H1 (cell line): ENCODE measurements around the gene TENT4A. TPM values are rescaled to one million over a fixed set of nuclear protein-coding genes. Genes with fewer than 3 reads are reported as not detected.
A peak's percentile ranks its signal among the peaks of the same experiment; 100 is the strongest.

ENCODE experiments used
- CTCF ChIA-PET: fragments of 300-600 bp; sonication (Branson Sonifier 250); formaldehyde crosslinking; loops from one replicate; lab custom pipeline; 2021; ENCODE audit not compliant: partially characterized antibody; lab: Charles Lee
- POLR2A ChIA-PET: fragments of 300-600 bp; sonication (Branson Sonifier 250); formaldehyde crosslinking; loops from one replicate; lab custom pipeline; 2021; ENCODE audit warnings: inconsistent platforms; ENCODE audit not compliant: partially characterized antibody; lab: Charles Lee
- DNase-seq, 2 experiments: peaks; one replicate each; pipeline versions ENCODE4 v3.0.0 to v3.0.0-alpha.2; 2010 to 2022; ENCODE audit warnings: low spot score in 2 of 2, low read depth in 1 of 2, mixed read lengths in 1 of 2
- FAIRE-seq: peaks from 2 replicates; lab custom pipeline; 2011; peaks lifted over from hg19 to GRCh38; lab: Jason Lieb, UNC
- H2AFZ ChIP-seq: 2 replicates; pipeline ENCODE4 v1.8.1; 2012; ENCODE audit warnings: low read length, inconsistent platforms
- H2AK5ac ChIP-seq: 2 replicates; pipeline ENCODE4 v1.6.1; 2013; ENCODE audit warnings: low read depth, low read length
- H2BK120ac ChIP-seq: replicated peaks from 2 replicates; pipeline ENCODE3; 2013; ENCODE audit warnings: low read depth, low read length, inconsistent platforms
- H2BK12ac ChIP-seq: 2 replicates; pipeline ENCODE4 v1.6.1; 2013; ENCODE audit warnings: low read depth, low read length
- H2BK15ac ChIP-seq: 2 replicates; pipeline ENCODE4 v1.6.1; 2013; ENCODE audit warnings: low read length
- H2BK20ac ChIP-seq: 2 replicates; pipeline ENCODE4 v1.6.1; 2013; ENCODE audit warnings: low read length
- H2BK5ac ChIP-seq: 2 replicates; pipeline ENCODE4 v1.6.1; 2013; ENCODE audit warnings: low read depth, low read length
- H3K14ac ChIP-seq: 2 replicates; pipeline ENCODE4 v1.6.1; 2013; ENCODE audit warnings: inconsistent platforms; ENCODE audit not compliant: insufficient read length
- H3K18ac ChIP-seq: 2 replicates; pipeline ENCODE4 v1.6.1; 2013; ENCODE audit warnings: low read length; ENCODE audit errors: extremely low read depth
- H3K23ac ChIP-seq: 2 replicates; pipeline ENCODE4 v1.6.1; 2013; ENCODE audit warnings: inconsistent platforms; ENCODE audit not compliant: insufficient read length
- H3K23me2 ChIP-seq: 2 replicates; pipeline ENCODE4 v1.6.1; 2013; ENCODE audit warnings: low read depth, low read length
- H3K27ac ChIP-seq: 2 replicates; pipeline ENCODE4 v1.6.1; 2011; ENCODE audit warnings: low read depth, low read length, inconsistent platforms
- H3K27me3 ChIP-seq, 4 experiments: replicated peaks in 1 of 4; 1 replicate in 1 of 4; 2 replicates in 3 of 4; pipeline versions ENCODE4 v1.6.1 to v1.8.1; 2011 to 2013; ENCODE audit warnings: low read length in 3 of 4, mild to moderate bottlenecking in 3 of 4, inconsistent platforms in 2 of 4, mixed read lengths in 2 of 4, moderate library complexity in 1 of 4; ENCODE audit not compliant: control insufficient read depth in 3 of 4, insufficient read depth in 3 of 4; ENCODE audit errors: extremely low read depth in 1 of 4
- H3K36me3 ChIP-seq, 4 experiments: 2 replicates each; pipeline versions ENCODE4 v1.6.1 to v1.8.1; 2011 to 2013; ENCODE audit warnings: mild to moderate bottlenecking in 4 of 4, low read length in 3 of 4, moderate library complexity in 2 of 4, control low read depth in 1 of 4, inconsistent platforms in 1 of 4; ENCODE audit not compliant: insufficient read depth in 4 of 4, control insufficient read depth in 2 of 4
- H3K4ac ChIP-seq: replicated peaks from 2 replicates; pipeline ENCODE3; 2013; ENCODE audit warnings: low read length, low read depth, mixed read lengths, inconsistent platforms; ENCODE audit not compliant: insufficient read length
- H3K4me1 ChIP-seq, 4 experiments: replicated peaks in 1 of 4; 1 replicate in 1 of 4; 2 replicates in 3 of 4; pipeline versions ENCODE4 v1.6.1 to v1.8.1; 2011 to 2013; ENCODE audit warnings: low read length in 3 of 4, inconsistent platforms in 2 of 4, mixed read lengths in 1 of 4; ENCODE audit not compliant: insufficient read depth in 4 of 4, control insufficient read depth in 3 of 4
- H3K4me2 ChIP-seq, 2 experiments: 2 replicates each; pipeline versions ENCODE4 v1.6.1 to v1.8.1; 2011 to 2013; ENCODE audit warnings: low read depth in 2 of 2, low read length in 2 of 2, control low read depth in 1 of 2, inconsistent platforms in 1 of 2, mild to moderate bottlenecking in 1 of 2; ENCODE audit not compliant: insufficient read depth in 1 of 2
- H3K4me3 ChIP-seq, 4 experiments: fragments of 200-600, 300-600 bp in 1 of 4; sonication (generic), shearing (Covaris generic), sonication (Bioruptor Twin) in 1 of 4; 2 replicates each; pipeline versions ENCODE4 v1.5.1 to v1.8.1; 2011 to 2016; ENCODE audit warnings: low read length in 4 of 4, low read depth in 3 of 4, control low read depth in 2 of 4, inconsistent platforms in 2 of 4, mild to moderate bottlenecking in 2 of 4, mixed read lengths in 1 of 4, moderate library complexity in 1 of 4; ENCODE audit not compliant: insufficient read depth in 2 of 4; ENCODE audit errors: extremely low read depth in 1 of 4
- H3K56ac ChIP-seq: replicated peaks from 2 replicates; pipeline ENCODE3; 2013; ENCODE audit warnings: low read depth, mild to moderate bottlenecking, mixed read lengths, low read length, inconsistent platforms; ENCODE audit not compliant: insufficient read length
- H3K79me1 ChIP-seq: 2 replicates; pipeline ENCODE4 v1.6.1; 2013; ENCODE audit warnings: low read depth, low read length, control low read depth
- H3K79me2 ChIP-seq, 2 experiments: 2 replicates each; pipeline versions ENCODE4 v1.6.1 to v1.8.1; 2012 to 2013; ENCODE audit warnings: low read length in 2 of 2, mild to moderate bottlenecking in 2 of 2, inconsistent platforms in 1 of 2; ENCODE audit not compliant: insufficient read depth in 2 of 2, control insufficient read depth in 1 of 2
- H3K9ac ChIP-seq, 4 experiments: replicated peaks in 1 of 4; 1 replicate in 1 of 4; 2 replicates in 3 of 4; pipeline versions ENCODE4 v1.6.1 to v1.8.1; 2011 to 2013; ENCODE audit warnings: low read depth in 3 of 4, low read length in 3 of 4, control low read depth in 2 of 4, mild to moderate bottlenecking in 2 of 4, moderate library complexity in 2 of 4, inconsistent platforms in 1 of 4; ENCODE audit errors: extremely low read depth in 1 of 4
- H3K9me3 ChIP-seq, 2 experiments: 2 replicates each; pipeline versions ENCODE4 v1.6.1 to v1.8.1; 2012 to 2013; ENCODE audit warnings: mild to moderate bottlenecking in 2 of 2, moderate library complexity in 2 of 2, control low read depth in 1 of 2, inconsistent platforms in 1 of 2, low read depth in 1 of 2, low read length in 1 of 2, mixed read lengths in 1 of 2; ENCODE audit not compliant: insufficient read depth in 2 of 2
- H4K20me1 ChIP-seq, 2 experiments: replicated peaks in 1 of 2; 2 replicates each; pipeline versions ENCODE3 to v1.8.1; 2011 to 2013; ENCODE audit warnings: inconsistent platforms in 2 of 2, low read length in 2 of 2, mild to moderate bottlenecking in 1 of 2; ENCODE audit not compliant: insufficient read depth in 2 of 2, control insufficient read depth in 1 of 2
- H4K5ac ChIP-seq: 2 replicates; pipeline ENCODE4 v1.6.1; 2013; ENCODE audit warnings: low read length, low read depth, mixed read lengths, inconsistent platforms; ENCODE audit not compliant: insufficient read length
- H4K8ac ChIP-seq: 2 replicates; pipeline ENCODE4 v1.8.0; 2013; ENCODE audit warnings: mild to moderate bottlenecking, moderate library complexity, low read length, inconsistent platforms; ENCODE audit not compliant: insufficient read depth; ENCODE audit errors: extremely low read depth
- H4K91ac ChIP-seq: replicated peaks from 2 replicates; pipeline ENCODE3; 2013; ENCODE audit warnings: low read length, mixed read lengths, inconsistent platforms; ENCODE audit not compliant: insufficient read length
- CHD2 ChIP-seq: IDR thresholded peaks from 2 replicates; pipeline ENCODE4 v1.6.1; 2012; ENCODE audit warnings: low read length, improper control_type of control experiment
- CREB1 ChIP-seq: IDR thresholded peaks from 2 replicates; pipeline ENCODE4 v1.6.1; 2012; ENCODE audit warnings: inconsistent platforms
- EP300 ChIP-seq, 2 experiments: IDR thresholded peaks; 1 replicate in 1 of 2; 2 replicates in 1 of 2; pipeline ENCODE4 v1.6.1; 2011 to 2012; ENCODE audit warnings: low read depth in 2 of 2, low read length in 2 of 2, mild to moderate bottlenecking in 2 of 2, borderline replicate concordance in 1 of 2, inconsistent platforms in 1 of 2, moderate library complexity in 1 of 2
- PHF8 ChIP-seq: fragments of 200-600 bp; sonication (generic); conservative IDR thresholded peaks from 2 replicates; pipeline ENCODE4 v1.7.1; 2012; ENCODE audit warnings: low read depth, mild to moderate bottlenecking, inconsistent platforms, low read length, moderate library complexity
- RAD21 ChIP-seq, 2 experiments: IDR thresholded peaks in 1 of 2; conservative IDR thresholded peaks in 1 of 2; 2 replicates each; pipeline ENCODE4 v1.6.1; 2011; ENCODE audit warnings: low read depth in 2 of 2, low read length in 2 of 2, improper control_type of control experiment in 1 of 2, inconsistent platforms in 1 of 2, mild to moderate bottlenecking in 1 of 2, moderate library complexity in 1 of 2
- RBBP5 ChIP-seq: IDR thresholded peaks from 2 replicates; pipeline ENCODE4 v1.7.1; 2012; ENCODE audit warnings: low read depth, mild to moderate bottlenecking, inconsistent platforms, low read length, moderate library complexity, borderline replicate concordance
- RFX5 ChIP-seq: IDR thresholded peaks from 2 replicates; pipeline ENCODE4 v1.6.1; 2011; ENCODE audit warnings: low read depth, low read length, improper control_type of control experiment, borderline replicate concordance
- SIRT6 ChIP-seq: IDR thresholded peaks from one replicate; pipeline ENCODE4 v1.7.1; 2012; ENCODE audit warnings: low read length, inconsistent platforms
- SRF ChIP-seq: IDR thresholded peaks from 2 replicates; pipeline ENCODE4 v1.6.1; 2011; ENCODE audit warnings: mild to moderate bottlenecking, low read depth, low read length, moderate library complexity
- TCF12 ChIP-seq: IDR thresholded peaks from 2 replicates; pipeline ENCODE4 v1.6.1; 2011; ENCODE audit warnings: low read depth, mild to moderate bottlenecking, low read length
- TEAD4 ChIP-seq: IDR thresholded peaks from 2 replicates; pipeline ENCODE4 v1.6.1; 2012; ENCODE audit warnings: low read depth, low read length, inconsistent platforms, mixed read lengths
- WGBS, 2 experiments: shearing (Covaris generic) in 1 of 2; methylation state at CpG; one replicate each; pipeline versions ENCODE4 v1.1.6 to v1.1.7; 2013 to 2015; ENCODE audit warnings: low lambda C conversion rate in 2 of 2, mixed read lengths in 2 of 2, inconsistent platforms in 1 of 2, low coverage in 1 of 2, missing lambda C conversion rate in 1 of 2; ENCODE audit not compliant: insufficient replicate concordance in 2 of 2, insufficient coverage in 1 of 2, insufficient read length in 1 of 2; ENCODE audit errors: extremely low coverage in 1 of 2, missing lambda C conversion rate in 1 of 2; 5-methylcytosine and 5-hydroxymethylcytosine counted together
- polyA plus RNA-seq, 7 experiments: library from polyadenylated mRNA; depleted of rRNA in 3 of 7; stranded (reverse) in 5 of 7; unstranded in 2 of 7; fragments of >200 nt in 5 of 7; fragments of 200-250 nt in 2 of 7; gene quantifications; 1 replicate in 5 of 7; 2 replicates in 1 of 7; 4 replicates in 1 of 7; pipeline versions ENCODE4 v1.2.1 to v1.2.3, GENCODE V29; 2011 to 2013; ENCODE audit warnings: missing spikeins in 2 of 7, mixed read lengths in 2 of 7
- total RNA-seq: library from RNA; stranded (reverse); fragmentation: NEBNext Ultra II Directional; extraction: Animal tissue kit (Norgen Biotek cat#: 25700); gene quantifications from 2 replicates; pipeline ENCODE4 v1.2.1, GENCODE V29; 2021
- TF ChIP-seq, protein P1 (sequence below): IDR thresholded peaks from 2 replicates; pipeline ENCODE4 v1.6.1; 2012; ENCODE audit warnings: low read length, inconsistent platforms

TENT4A gene
- total and polyA plus RNA-seq, 2 of the 8 experiments (the other 6 are each of a cell fraction or from before 2014, with no cell fraction given) = 8.9 to 25.1 TPM

DNA sequence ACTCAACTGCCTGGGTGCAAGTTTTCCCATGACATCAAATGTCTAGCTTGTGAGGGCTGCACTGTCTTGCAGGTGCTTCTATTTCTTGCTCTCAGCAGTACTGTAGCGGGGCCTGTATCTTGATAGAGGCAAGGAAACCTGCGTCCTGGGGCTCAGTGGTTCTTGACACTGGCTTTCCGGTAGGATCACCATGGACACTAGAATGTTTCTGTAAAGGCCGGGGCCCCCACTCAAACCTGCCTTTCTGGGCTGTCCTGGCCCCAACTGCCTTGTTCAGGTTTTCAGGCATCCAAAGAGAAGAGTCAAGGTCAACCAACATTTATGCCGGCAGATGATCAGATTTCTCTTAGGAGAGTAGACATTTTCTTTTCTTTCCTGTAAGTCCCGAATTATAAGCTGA is 26.7 kb upstream of the TENT4A start:
- CTCF ChIA-PET = interaction anchor here (1.3 to 1.4 kb wide), 2 partner anchors 54 to 100 kb away, joined by 3 read pairs; partner anchors contain the start of gene NSUN2
- H3K79me1 ChIP-seq = no peaks in the 10 kb centered on the region; the same call in 1 of the 2 replicates
- no peak overlapping the region for H2BK20ac ChIP-seq
- H2BK120ac ChIP-seq = no peak overlapping the region
- no peaks in the 10 kb centered on the region for H3K9me3 ChIP-seq
- H2BK5ac ChIP-seq = no peak overlapping the region
- POLR2A ChIA-PET = interaction anchor here (0.7 to 2.4 kb wide), 4 partner anchors 14 to 53 kb away, joined by 3 to 10 read pairs (median 6); partner anchors contain the start of genes NSUN2, SRD5A1 and TENT4A
- no peak overlapping the region for H4K8ac ChIP-seq
- no peaks in the 10 kb centered on the region for H3K4me1 ChIP-seq
- no peak overlapping the region for H4K91ac ChIP-seq
- H3K14ac ChIP-seq = no peak overlapping the region
- H2AFZ ChIP-seq = no peak overlapping the region
- peak overlapping the region; percentile 63 to 71; a peak in 2 of 4 replicates for H3K4me2 ChIP-seq
- no peak for FAIRE-seq
- H4K20me1 ChIP-seq = peaks cover 0 to 4% of the 10 kb centered on the region in 2 experiments
- no peak overlapping the region for H3K23ac ChIP-seq
- DNase-seq = no peak
- no peak overlapping the region for H3K4ac ChIP-seq
- peaks cover 7% of the 10 kb centered on the region for H3K23me2 ChIP-seq
- H3K27me3 ChIP-seq = peaks cover 0 to 4% (median 2%) of the 10 kb centered on the region in 4 experiments; a peak in 4 of 7 replicates
- H2BK12ac ChIP-seq = no peak overlapping the region
- H2AK5ac ChIP-seq = no peak overlapping the region
- WGBS, 2 experiments = 70% methylated on average over 6 of the region's 6 CpGs; no CpG with 5 or more reads in 1 of the 2 experiments
- H4K5ac ChIP-seq = no peak overlapping the region
- H3K4me3 ChIP-seq = peak overlapping the region in 3 of 4 experiments; percentile 48 to 63 (median 60); a peak in 4 of 8 replicates
- H3K9ac ChIP-seq = no peak overlapping the region
- H3K18ac ChIP-seq = no peak overlapping the region
- H2BK15ac ChIP-seq = no peak overlapping the region
- H3K56ac ChIP-seq = no peak overlapping the region
- H3K27ac ChIP-seq = no peak overlapping the region
- no peaks in the 10 kb centered on the region for H3K79me2 ChIP-seq
- H3K36me3 ChIP-seq = no peaks in the 10 kb centered on the region
- TF ChIP-seq SIRT6 (no peak), CREB1 (no peak), PHF8 (no peak), EP300 (IDR thresholded peaks at IDR 0.05; ENCODE audit: borderline replicate concordance in 1 of 2, low read depth in 2 of 2, low read length in 2 of 2) (no peak), SRF (no peak), RFX5 (no peak), RBBP5 (no peak), RAD21 (IDR thresholded peaks at IDR 0.05 in 1 of 2, conservative IDR thresholded peaks at IDR 0.05 in 1 of 2; ENCODE audit: low read depth in 2 of 2, low read length in 2 of 2) (no peak), TCF12 (no peak), TEAD4 (no peak), CHD2 (no peak)
- TF ChIP-seq, protein P1, sequence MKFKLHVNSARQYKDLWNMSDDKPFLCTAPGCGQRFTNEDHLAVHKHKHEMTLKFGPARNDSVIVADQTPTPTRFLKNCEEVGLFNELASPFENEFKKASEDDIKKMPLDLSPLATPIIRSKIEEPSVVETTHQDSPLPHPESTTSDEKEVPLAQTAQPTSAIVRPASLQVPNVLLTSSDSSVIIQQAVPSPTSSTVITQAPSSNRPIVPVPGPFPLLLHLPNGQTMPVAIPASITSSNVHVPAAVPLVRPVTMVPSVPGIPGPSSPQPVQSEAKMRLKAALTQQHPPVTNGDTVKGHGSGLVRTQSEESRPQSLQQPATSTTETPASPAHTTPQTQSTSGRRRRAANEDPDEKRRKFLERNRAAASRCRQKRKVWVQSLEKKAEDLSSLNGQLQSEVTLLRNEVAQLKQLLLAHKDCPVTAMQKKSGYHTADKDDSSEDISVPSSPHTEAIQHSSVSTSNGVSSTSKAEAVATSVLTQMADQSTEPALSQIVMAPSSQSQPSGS = no peak
